HCT116 (cell line): ENCODE results near the gene SUSD2. TPM values are rescaled to one million over a fixed set of nuclear protein-coding genes. Genes with fewer than 3 reads are reported as not detected.

Experiments
- ATAC-seq: fragments of 200-7000 bp; cut with Tn5 transposase; 2 replicates; pipeline ENCODE4 v1.9.1; 2020; ENCODE audit warnings: mild to moderate bottlenecking, moderate library complexity
- BruUV-seq: library from RNA; stranded (reverse); fragments of 400-500 nt; replicated peaks from 2 replicates; lab custom pipeline; 2021; lab: Mats Ljungman, UMichigan
- CTCF ChIA-PET: fragments of 300-600 bp; sonication (Branson Sonifier 250); formaldehyde crosslinking; loops from one replicate; lab custom pipeline; 2021; ENCODE audit warnings: antibody characterized with exemption; lab: Charles Lee
- POLR2A ChIA-PET: fragments of 300-600, 350-600 bp; sonication (Branson Sonifier 250); formaldehyde crosslinking; loops from one replicate; lab custom pipeline; 2021; ENCODE audit warnings: antibody characterized with exemption; lab: Charles Lee
- RAD21 ChIA-PET, 2 experiments: fragments of 300-600 bp; sonication (Branson Sonifier 250); formaldehyde crosslinking; loops; one replicate each; lab custom pipeline; 2023; ENCODE audit warnings: low total read pairs in 2 of 2; ENCODE audit not compliant: uncharacterized antibody in 2 of 2, unreplicated experiment in 2 of 2, low non-redundant PET in 1 of 2; lab: Charles Lee
- DNase-seq: peaks from one replicate; pipeline ENCODE4 v3.0.0-alpha.2; 2010; ENCODE audit warnings: low read depth, low spot score
- H2AFZ ChIP-seq: fragments of 200-600 bp; shearing (Covaris generic), sonication (generic); 2 replicates; pipeline ENCODE4 v1.6.1; 2017; ENCODE audit warnings: low read depth, mixed run types, mixed read lengths, antibody characterized with exemption, low read length; ENCODE audit not compliant: poor library complexity, severe bottlenecking
- H3K27ac ChIP-seq: 2 replicates; pipeline ENCODE4 v1.5.1; 2012; ENCODE audit warnings: low read depth, low read length
- H3K27me3 ChIP-seq: fragments of 200-600 bp; sonication (generic); 2 replicates; pipeline ENCODE4 v1.6.1; 2016; ENCODE audit warnings: mixed run types, low read length, mixed read lengths; ENCODE audit not compliant: insufficient read depth
- H3K36me3 ChIP-seq, 2 experiments: fragments of 200-500 bp in 1 of 2; fragments of 200-600 bp in 1 of 2; sonication (Bioruptor generic) in 1 of 2; sonication (generic) in 1 of 2; 2 replicates each; pipeline versions ENCODE4 v1.5.1 to v1.6.1; 2014 to 2016; ENCODE audit warnings: low read length in 2 of 2, inconsistent platforms in 1 of 2, mixed read lengths in 1 of 2, mixed run types in 1 of 2; ENCODE audit not compliant: insufficient read depth in 2 of 2, control insufficient read depth in 1 of 2
- H3K4me1 ChIP-seq, 2 experiments: fragments of 200-600 bp in 1 of 2; sonication (generic) in 1 of 2; 2 replicates each; pipeline versions ENCODE4 v1.5.1 to v1.6.1; 2012 to 2017; ENCODE audit warnings: low read length in 2 of 2, inconsistent platforms in 1 of 2, mild to moderate bottlenecking in 1 of 2, mixed read lengths in 1 of 2, mixed run types in 1 of 2, moderate library complexity in 1 of 2; ENCODE audit not compliant: insufficient read depth in 2 of 2, control insufficient read depth in 1 of 2
- H3K4me2 ChIP-seq: fragments of 200-600 bp; sonication (generic); 2 replicates; pipeline ENCODE4 v1.6.1; 2017; ENCODE audit warnings: mixed run types, low read length, mixed read lengths
- H3K4me3 ChIP-seq, 2 experiments: fragments of 200-600 bp in 1 of 2; sonication (generic) in 1 of 2; replicated peaks in 1 of 2; 2 replicates each; pipeline ENCODE4 v1.5.1; 2011 to 2016; ENCODE audit warnings: low read length in 2 of 2, control low read depth in 1 of 2, low read depth in 1 of 2, mild to moderate bottlenecking in 1 of 2, mixed read lengths in 1 of 2, mixed run types in 1 of 2
- H3K79me2 ChIP-seq: fragments of 200-600 bp; sonication (generic); 2 replicates; pipeline ENCODE4 v1.6.1; 2017; ENCODE audit warnings: mild to moderate bottlenecking, mixed run types, low read length, moderate library complexity, mixed read lengths; ENCODE audit not compliant: insufficient read depth
- H3K9ac ChIP-seq: fragments of 200-600 bp; sonication (generic); 2 replicates; pipeline ENCODE4 v1.6.1; 2016; ENCODE audit warnings: low read length, mixed read lengths
- H3K9me2 ChIP-seq: fragments of 200-600 bp; sonication (generic), shearing (Covaris generic); 2 replicates; pipeline ENCODE4 v1.6.1; 2017; ENCODE audit warnings: mixed run types, mild to moderate bottlenecking, moderate library complexity; ENCODE audit not compliant: insufficient read depth
- H3K9me3 ChIP-seq, 2 experiments: fragments of 200-500 bp in 1 of 2; fragments of 200-600 bp in 1 of 2; sonication (Bioruptor generic) in 1 of 2; sonication (generic) in 1 of 2; 2 replicates each; pipeline ENCODE4 v1.6.1; 2014 to 2017; ENCODE audit warnings: low read length in 2 of 2, mixed read lengths in 2 of 2, inconsistent platforms in 1 of 2, low read depth in 1 of 2, mild to moderate bottlenecking in 1 of 2, mixed run types in 1 of 2, moderate library complexity in 1 of 2; ENCODE audit not compliant: control insufficient read depth in 1 of 2, insufficient read depth in 1 of 2
- H4K20me1 ChIP-seq: fragments of 200-600 bp; sonication (generic), shearing (Covaris generic); 2 replicates; pipeline ENCODE4 v1.6.1; 2017; ENCODE audit warnings: mixed run types, mild to moderate bottlenecking, moderate library complexity; ENCODE audit not compliant: insufficient read depth
- CTCF ChIP-seq, 3 experiments: fragments of 200-600 bp in 1 of 3; sonication (generic) in 1 of 3; IDR thresholded peaks in 2 of 3; conservative IDR thresholded peaks in 1 of 3; 2 replicates each; pipeline ENCODE4 v1.5.1; 2012 to 2017; ENCODE audit warnings: low read depth in 2 of 3, low read length in 2 of 3, antibody characterized with exemption in 1 of 3, borderline replicate concordance in 1 of 3, control low read depth in 1 of 3, mild to moderate bottlenecking in 1 of 3, mixed read lengths in 1 of 3, mixed run types in 1 of 3, moderate library complexity in 1 of 3; ENCODE audit not compliant: insufficient read depth in 1 of 3
- FOSL1 ChIP-seq: IDR thresholded peaks from 2 replicates; pipeline ENCODE4 v1.6.1; 2012; ENCODE audit warnings: low read depth
- POLR2A ChIP-seq: IDR thresholded peaks from 2 replicates; pipeline ENCODE4 v1.7.0; 2011; ENCODE audit warnings: borderline replicate concordance; ENCODE audit not compliant: insufficient read depth, insufficient read length; ENCODE audit errors: extremely low read depth
- intact Hi-C: fragments of 100-400 bp; cut with micrococcal nuclease; formaldehyde crosslinking; loops from 2 replicates; pipeline ENCODE4 v1.10.0; 2022
- total RNA-seq: library from RNA; stranded (reverse); gene quantifications from one replicate; pipeline ENCODE4 v1.2.1, GENCODE V29; 2021; ENCODE audit not compliant: unreplicated experiment

SUSD2 gene
- total RNA-seq, 1 experiment from 2014 or later: 6.6 TPM

GRCh38 chr22:24214467-24215285, 33.4 kb downstream of the SUSD2 start:
- Histone ChIP-seq H2AFZ (no peak overlapping the region), H3K9me2 (no peaks in the 10 kb centered on the region), H3K79me2 (no peaks in the 10 kb centered on the region), H3K4me2 (peak overlapping the region; percentile 35), H3K36me3 (no peaks in the 10 kb centered on the region), H3K27ac (peak overlapping the region; percentile 51; the same call in 1 of the 2 replicates), H3K27me3 (no peaks in the 10 kb centered on the region), H3K9ac (no peak overlapping the region), H3K4me1 (peaks cover 23 to 32% of the 10 kb centered on the region in 2 experiments), H3K4me3 (no peak overlapping the region)
- POLR2A ChIA-PET: interaction anchor here (2.1 to 2.4 kb wide), 3 partner anchors 9 to 17 kb away, joined by 8 to 9 read pairs (median 9); no protein-coding TSS in a partner anchor
- RAD21 ChIA-PET: no interaction called here
- no peak for DNase-seq
- no TSS peak for BruUV-seq
- ATAC-seq: peak; percentile 81
- TF ChIP-seq CTCF (IDR thresholded peaks at IDR 0.05 in 2 of 3, conservative IDR thresholded peaks at IDR 0.05 in 1 of 3; ENCODE audit: borderline replicate concordance in 1 of 3, insufficient read depth in 1 of 3, low read depth in 2 of 3, low read length in 2 of 3) (peak in 1 of 3 experiments; percentile 11; a peak in 1 of 6 replicates), POLR2A (no peak)
- TF ChIP-seq, all 23 proteins: peak for 1
- CTCF ChIA-PET: interaction anchor here (0.6 to 3.5 kb wide), 3 partner anchors 16 to 741 kb away, joined by 3 to 16 read pairs (median 4); no protein-coding TSS in a partner anchor
- intact Hi-C loops: no loop called here
- H3K9me3 ChIP-seq: no peaks in the 10 kb centered on the region
- H4K20me1 ChIP-seq: no peaks in the 10 kb centered on the region

- RAD21 ChIA-PET: no interaction called here
- no TSS peak for BruUV-seq
- no peak for ATAC-seq
- H3K27ac ChIP-seq: no peak overlapping the region
- CTCF ChIA-PET: interaction anchor here (1.2 kb wide), 1 partner anchor 14 kb away, joined by 3 read pairs; no protein-coding TSS in a partner anchor
- no peak for TF ChIP-seq FOSL1
- TF ChIP-seq, all 23 proteins: peak for 0
- no peak overlapping the region for H3K4me3 ChIP-seq
- H3K9ac ChIP-seq: no peak overlapping the region
- no peaks in the 10 kb centered on the region for H3K9me3 ChIP-seq
- H3K4me1 ChIP-seq: peaks cover 11 to 17% of the 10 kb centered on the region in 2 experiments; a peak in 3 of 4 replicates
- intact Hi-C loops: no loop called here
- no peaks in the 10 kb centered on the region for H3K36me3 ChIP-seq
- H4K20me1 ChIP-seq: no peaks in the 10 kb centered on the region
- DNase-seq: no peak
- H2AFZ ChIP-seq: no peak overlapping the region
- POLR2A ChIA-PET: interaction anchor here (0.6 kb wide), 1 partner anchor 21 kb away, joined by 4 read pairs; no protein-coding TSS in a partner anchor
- no peaks in the 10 kb centered on the region for H3K27me3 ChIP-seq
- H3K79me2 ChIP-seq: no peaks in the 10 kb centered on the region
- H3K9me2 ChIP-seq: no peaks in the 10 kb centered on the region
- H3K4me2 ChIP-seq: no peak overlapping the region
Measured at GRCh38 chr22:24216541-24217209, 35.4 kb downstream of the SUSD2 start.
